Right atrium auricular region (tissue), 2 donors: ENCODE data around the gene PLCL1. TPM values are rescaled to one million over a fixed set of nuclear protein-coding genes. Genes with fewer than 3 reads are reported as not detected.

ENCODE experiments used
- DNase-seq: peaks from one replicate; pipeline ENCODE4 v3.0.0-alpha.2; 2019; ENCODE audit warnings: low spot score
- H3K27ac ChIP-seq, 2 donors: fragments of 200-600 bp; sonication (generic); 1 replicate in 1 of 2; 2 replicates in 1 of 2; pipeline ENCODE4 v1.5.1; 2016 to 2019
- H3K27me3 ChIP-seq, 2 donors: fragments of 200-600 bp; sonication (generic); one replicate each; pipeline versions ENCODE4 v1.5.1 to v1.6.0; 2017 to 2019
- H3K36me3 ChIP-seq: fragments of 200-600 bp; sonication (generic); one replicate; pipeline ENCODE4 v1.5.1; 2016
- H3K4me1 ChIP-seq, 2 donors: fragments of 200-600 bp; sonication (generic); one replicate each; pipeline versions ENCODE4 v1.5.1 to v1.6.0; 2017 to 2019
- H3K4me3 ChIP-seq, 2 donors: fragments of 200-600 bp; sonication (generic); 1 replicate in 1 of 2; 2 replicates in 1 of 2; pipeline ENCODE4 v1.5.1; 2017 to 2019; ENCODE audit warnings: mild to moderate bottlenecking in 1 of 2, moderate library complexity in 1 of 2
- H3K9me3 ChIP-seq, 2 donors: fragments of 200-600 bp; sonication (generic); one replicate each; pipeline ENCODE4 v1.5.1; 2019
- total RNA-seq, 2 donors: library from RNA; depleted of rRNA; stranded (reverse); fragments of >200 nt; gene quantifications; one replicate each; pipeline ENCODE4 v1.1.0, GENCODE V29; 2016
- TF ChIP-seq, protein P1 (sequence below), 2 donors: fragments of 200-600 bp; sonication (generic); IDR thresholded peaks; one replicate each; pipeline ENCODE4 v1.5.1; 2019; ENCODE audit warnings: antibody characterized with exemption in 2 of 2

PLCL1 gene
- total RNA-seq, 2 donors from 2014 or later: 26.8 to 32.0 TPM

DNA sequence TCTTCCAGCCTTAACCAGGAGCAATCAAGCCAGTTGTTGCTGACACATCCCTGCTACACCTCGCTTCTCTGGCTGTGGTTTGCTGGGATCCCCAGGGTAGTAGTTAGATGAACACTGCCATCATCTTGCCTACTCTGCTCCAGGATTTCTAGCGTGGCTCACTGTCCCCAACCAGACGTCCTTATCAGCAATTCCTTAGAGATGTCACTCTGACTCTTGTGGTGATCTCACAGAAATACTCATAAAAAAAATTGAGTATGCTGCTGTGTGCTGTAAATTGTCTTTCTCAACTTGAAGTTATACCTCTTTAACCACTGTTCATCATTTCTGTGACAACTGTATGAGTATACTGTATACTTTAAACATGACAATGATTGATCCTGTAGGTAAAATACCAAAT is 63.2 kb downstream of the PLCL1 start:
- H3K4me1 ChIP-seq: peaks cover 0 to 36% of the 10 kb centered on the region in 2 donors
- no peaks in the 10 kb centered on the region for H3K9me3 ChIP-seq
- TF ChIP-seq, protein P1, sequence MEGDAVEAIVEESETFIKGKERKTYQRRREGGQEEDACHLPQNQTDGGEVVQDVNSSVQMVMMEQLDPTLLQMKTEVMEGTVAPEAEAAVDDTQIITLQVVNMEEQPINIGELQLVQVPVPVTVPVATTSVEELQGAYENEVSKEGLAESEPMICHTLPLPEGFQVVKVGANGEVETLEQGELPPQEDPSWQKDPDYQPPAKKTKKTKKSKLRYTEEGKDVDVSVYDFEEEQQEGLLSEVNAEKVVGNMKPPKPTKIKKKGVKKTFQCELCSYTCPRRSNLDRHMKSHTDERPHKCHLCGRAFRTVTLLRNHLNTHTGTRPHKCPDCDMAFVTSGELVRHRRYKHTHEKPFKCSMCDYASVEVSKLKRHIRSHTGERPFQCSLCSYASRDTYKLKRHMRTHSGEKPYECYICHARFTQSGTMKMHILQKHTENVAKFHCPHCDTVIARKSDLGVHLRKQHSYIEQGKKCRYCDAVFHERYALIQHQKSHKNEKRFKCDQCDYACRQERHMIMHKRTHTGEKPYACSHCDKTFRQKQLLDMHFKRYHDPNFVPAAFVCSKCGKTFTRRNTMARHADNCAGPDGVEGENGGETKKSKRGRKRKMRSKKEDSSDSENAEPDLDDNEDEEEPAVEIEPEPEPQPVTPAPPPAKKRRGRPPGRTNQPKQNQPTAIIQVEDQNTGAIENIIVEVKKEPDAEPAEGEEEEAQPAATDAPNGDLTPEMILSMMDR (IDR thresholded peaks at IDR 0.05): no peak
- peak overlapping the region in 1 of 2 donors; percentile 21 for H3K27ac ChIP-seq
- no peak overlapping the region for H3K4me3 ChIP-seq
- no peaks in the 10 kb centered on the region for H3K36me3 ChIP-seq
- DNase-seq: no peak
- no peaks in the 10 kb centered on the region for H3K27me3 ChIP-seq

DNA sequence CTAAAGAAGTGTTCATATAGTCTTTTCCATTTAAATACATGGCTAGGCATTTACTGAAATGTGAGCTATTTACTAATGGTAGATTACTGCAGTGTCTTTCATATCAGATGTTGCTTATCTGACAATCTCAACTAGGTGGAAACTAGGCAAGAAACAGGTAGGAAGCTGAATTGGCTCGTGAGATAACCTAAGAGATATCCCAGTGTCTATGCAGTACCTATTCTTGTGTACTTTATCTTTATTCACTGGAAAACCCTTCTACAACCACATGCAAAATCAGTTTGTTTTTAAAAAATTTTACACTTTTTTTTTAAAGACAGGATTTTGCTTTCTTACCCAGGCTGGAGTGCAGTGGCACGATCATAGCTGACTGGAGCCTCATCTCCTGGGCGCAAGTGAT is 63.8 kb downstream of the PLCL1 start:
- no peak for DNase-seq
- peak overlapping the region in 1 of 2 donors; percentile 21 for H3K27ac ChIP-seq
- no peak overlapping the region for H3K4me3 ChIP-seq
- H3K9me3 ChIP-seq: no peaks in the 10 kb centered on the region
- H3K36me3 ChIP-seq: no peaks in the 10 kb centered on the region
- TF ChIP-seq, protein P1 (IDR thresholded peaks at IDR 0.05): no peak
- H3K27me3 ChIP-seq: no peaks in the 10 kb centered on the region
- H3K4me1 ChIP-seq: peaks cover 0 to 39% of the 10 kb centered on the region in 2 donors

DNA sequence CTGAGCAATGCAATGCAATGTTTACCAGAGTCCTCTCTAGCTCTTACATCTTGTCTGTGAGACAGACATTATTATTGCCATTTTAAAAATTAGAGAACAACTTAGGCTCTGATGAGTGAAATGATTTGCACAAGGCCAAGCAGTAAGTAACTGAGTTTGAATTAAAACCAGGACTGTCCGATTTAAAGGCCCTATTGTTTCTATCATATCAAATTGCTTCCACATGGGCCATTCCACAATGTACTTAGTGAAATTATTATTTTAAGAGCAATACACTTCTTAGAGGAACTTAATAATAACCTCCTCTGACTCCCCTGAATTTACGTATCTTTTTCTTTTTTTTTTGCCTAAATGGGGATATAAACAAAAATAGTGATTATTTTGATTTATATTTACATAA is 64.6 kb downstream of the PLCL1 start:
- peaks cover 0 to 44% of the 10 kb centered on the region in 2 donors for H3K4me1 ChIP-seq
- H3K36me3 ChIP-seq: no peaks in the 10 kb centered on the region
- DNase-seq: no peak
- peak overlapping the region; percentile 23 to 63 for H3K27ac ChIP-seq
- no peaks in the 10 kb centered on the region for H3K9me3 ChIP-seq
- TF ChIP-seq, protein P1 (IDR thresholded peaks at IDR 0.05): no peak
- no peak overlapping the region for H3K4me3 ChIP-seq
- no peaks in the 10 kb centered on the region for H3K27me3 ChIP-seq

DNA sequence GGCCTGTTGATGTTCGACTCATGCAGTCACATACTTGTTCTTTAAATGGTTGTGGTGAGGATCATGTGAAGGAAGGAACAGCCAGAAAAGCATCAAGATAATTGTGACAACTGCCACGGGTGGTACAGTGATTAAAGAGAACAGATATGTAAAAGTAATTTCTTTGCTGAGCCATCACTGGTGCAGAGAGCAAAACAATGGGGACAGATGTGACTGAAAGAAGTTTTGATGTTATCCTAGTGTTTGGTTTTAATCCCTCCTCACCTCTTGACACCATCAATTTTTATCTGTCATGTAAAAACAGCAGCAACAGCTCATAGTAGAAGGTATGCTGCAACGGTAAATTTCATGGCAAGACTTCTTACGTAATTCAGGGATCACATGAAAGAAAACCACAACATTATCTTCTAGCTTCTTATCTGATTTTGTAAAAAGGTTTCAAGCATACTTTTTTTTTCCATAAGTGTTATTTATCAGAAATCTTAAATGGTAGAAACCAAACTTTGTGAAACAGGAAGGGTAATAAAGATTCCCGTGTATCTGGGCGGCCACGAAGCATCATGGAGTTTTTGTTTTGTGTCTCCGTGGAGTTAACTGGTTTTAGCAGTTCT is 65.2 kb downstream of the PLCL1 start:
- H3K27me3 ChIP-seq: no peaks in the 10 kb centered on the region
- peak overlapping the region; percentile 23 to 63 for H3K27ac ChIP-seq
- TF ChIP-seq, protein P1 (IDR thresholded peaks at IDR 0.05): no peak

DNA sequence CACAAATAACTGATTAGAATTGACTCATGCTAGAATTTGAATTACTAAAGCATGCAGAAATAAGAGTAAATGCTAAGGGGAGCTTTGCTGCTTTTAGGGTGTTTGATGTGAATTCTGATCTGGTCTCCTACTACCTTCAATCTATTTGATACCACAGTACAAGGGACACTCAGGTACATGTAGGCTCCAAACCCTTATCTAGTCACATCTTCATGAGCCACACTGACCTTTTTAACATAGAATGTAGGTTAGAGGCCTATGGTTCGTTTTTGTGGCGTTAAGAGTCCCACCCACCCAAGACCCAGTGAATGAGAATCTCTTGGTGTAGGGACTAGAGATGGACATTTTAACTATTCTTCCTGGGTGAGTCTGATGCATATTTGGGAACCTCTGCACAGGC is 65.7 kb downstream of the PLCL1 start:
- Histone ChIP-seq H3K36me3 (no peaks in the 10 kb centered on the region), H3K4me3 (no peak overlapping the region), H3K27me3 (no peaks in the 10 kb centered on the region), H3K4me1 (peaks cover 0 to 44% of the 10 kb centered on the region in 2 donors), H3K27ac (peak overlapping the region in 1 of 2 donors; percentile 63), H3K9me3 (no peaks in the 10 kb centered on the region)
- no peak for DNase-seq
- TF ChIP-seq, protein P1 (IDR thresholded peaks at IDR 0.05): no peak

More for the DNA sequence above, 65.2 kb downstream of the PLCL1 start:
- H3K9me3 ChIP-seq: no peaks in the 10 kb centered on the region
- no peaks in the 10 kb centered on the region for H3K36me3 ChIP-seq
- DNase-seq: no peak
- no peak overlapping the region for H3K4me3 ChIP-seq
- peaks cover 0 to 44% of the 10 kb centered on the region in 2 donors for H3K4me1 ChIP-seq
